ENCODE data around the gene CATSPER3.

DNA sequence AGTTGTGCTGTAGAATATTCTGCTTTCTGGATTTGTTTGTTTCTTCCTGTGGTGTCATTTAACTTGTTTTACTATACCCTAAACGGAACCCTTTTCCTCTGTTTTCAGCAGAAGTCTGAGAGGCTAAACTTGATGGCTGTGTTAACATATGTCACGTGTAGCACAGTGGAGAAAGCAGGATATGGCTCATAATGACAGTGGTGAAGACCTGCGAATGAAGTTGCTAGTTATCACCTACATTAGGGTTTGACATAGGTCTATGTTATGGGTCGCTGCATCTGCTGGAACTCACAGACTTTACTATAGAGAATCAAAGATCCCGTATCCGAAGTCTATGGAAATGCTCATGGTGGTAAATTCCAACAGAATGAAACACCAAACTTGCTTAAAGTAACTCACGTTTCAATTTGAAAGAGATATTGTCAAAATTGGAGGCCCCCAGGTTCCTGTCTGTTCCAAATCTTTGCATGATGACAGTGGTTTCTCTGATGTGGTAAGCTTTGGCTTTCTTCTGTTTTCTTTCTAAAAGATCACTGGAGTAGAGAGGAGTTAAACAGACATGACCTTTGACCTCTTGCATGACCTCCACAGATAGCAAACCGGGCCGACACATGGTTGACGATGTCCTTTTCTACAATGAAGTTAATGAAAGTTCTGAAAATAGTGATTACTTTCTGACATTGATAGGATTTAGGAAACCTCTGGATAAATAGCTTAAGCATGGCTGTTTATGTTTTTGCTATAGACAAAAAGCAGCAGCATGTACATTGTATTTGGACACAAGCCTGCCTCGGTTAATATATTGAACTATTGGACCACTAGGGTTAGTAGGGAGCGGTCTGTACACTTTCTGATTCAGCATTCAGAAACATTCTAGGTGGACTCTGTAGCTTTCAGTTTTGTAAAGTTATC lies 3.1 kb upstream of the CATSPER3 start:
- TF ChIP-seq CTCF (conservative IDR thresholded peaks at IDR 0.05; ENCODE audit: low read length) (no peak), EZH2phosphoT487 (IDR thresholded peaks at IDR 0.05; ENCODE audit: borderline replicate concordance) (no peak)

All from Loucy (cell line).